Measurements from ENCODE around the gene PRKAR1A.

DNA sequence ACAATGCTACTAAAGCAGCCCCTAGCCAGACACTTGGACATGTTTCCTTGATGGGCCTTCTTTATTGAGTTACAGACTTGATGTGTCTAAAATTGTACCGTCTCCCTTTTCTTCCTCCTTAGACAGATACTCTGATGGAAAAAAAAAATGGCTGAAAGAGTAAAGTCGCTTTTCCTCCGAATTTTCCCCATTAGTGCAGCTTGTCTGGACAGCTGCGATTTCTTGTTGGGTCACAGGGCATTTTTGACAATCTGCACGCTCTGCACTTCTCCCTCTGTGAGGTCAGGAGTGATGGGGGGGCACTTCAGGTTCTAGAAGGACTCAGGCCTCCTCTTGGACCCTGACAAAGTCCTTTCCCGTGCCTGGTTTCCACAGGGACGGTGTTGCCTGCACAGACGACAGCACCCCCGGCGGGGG is 968 bp upstream of the PRKAR1A start:
- TF ChIP-seq POLR2A (IDR thresholded peaks at IDR 0.05): no peak
- TF ChIP-seq, protein P1, sequence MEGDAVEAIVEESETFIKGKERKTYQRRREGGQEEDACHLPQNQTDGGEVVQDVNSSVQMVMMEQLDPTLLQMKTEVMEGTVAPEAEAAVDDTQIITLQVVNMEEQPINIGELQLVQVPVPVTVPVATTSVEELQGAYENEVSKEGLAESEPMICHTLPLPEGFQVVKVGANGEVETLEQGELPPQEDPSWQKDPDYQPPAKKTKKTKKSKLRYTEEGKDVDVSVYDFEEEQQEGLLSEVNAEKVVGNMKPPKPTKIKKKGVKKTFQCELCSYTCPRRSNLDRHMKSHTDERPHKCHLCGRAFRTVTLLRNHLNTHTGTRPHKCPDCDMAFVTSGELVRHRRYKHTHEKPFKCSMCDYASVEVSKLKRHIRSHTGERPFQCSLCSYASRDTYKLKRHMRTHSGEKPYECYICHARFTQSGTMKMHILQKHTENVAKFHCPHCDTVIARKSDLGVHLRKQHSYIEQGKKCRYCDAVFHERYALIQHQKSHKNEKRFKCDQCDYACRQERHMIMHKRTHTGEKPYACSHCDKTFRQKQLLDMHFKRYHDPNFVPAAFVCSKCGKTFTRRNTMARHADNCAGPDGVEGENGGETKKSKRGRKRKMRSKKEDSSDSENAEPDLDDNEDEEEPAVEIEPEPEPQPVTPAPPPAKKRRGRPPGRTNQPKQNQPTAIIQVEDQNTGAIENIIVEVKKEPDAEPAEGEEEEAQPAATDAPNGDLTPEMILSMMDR (IDR thresholded peaks at IDR 0.05): no peak
